ENCODE results near the gene DHX34. TPM values are rescaled to one million over a fixed set of nuclear protein-coding genes. Genes with fewer than 3 reads are reported as not detected.
A peak's percentile ranks its signal among the peaks of the same experiment; 100 is the strongest.
"Not testable (repeated sequence)": the region's sequence is repeated elsewhere in the genome, so short reads cannot be mapped to it uniquely, and the experiment has no call there.

Gene DHX34
- total RNA-seq, 1 donor from 2014 or later: 10.8 TPM

DNA sequence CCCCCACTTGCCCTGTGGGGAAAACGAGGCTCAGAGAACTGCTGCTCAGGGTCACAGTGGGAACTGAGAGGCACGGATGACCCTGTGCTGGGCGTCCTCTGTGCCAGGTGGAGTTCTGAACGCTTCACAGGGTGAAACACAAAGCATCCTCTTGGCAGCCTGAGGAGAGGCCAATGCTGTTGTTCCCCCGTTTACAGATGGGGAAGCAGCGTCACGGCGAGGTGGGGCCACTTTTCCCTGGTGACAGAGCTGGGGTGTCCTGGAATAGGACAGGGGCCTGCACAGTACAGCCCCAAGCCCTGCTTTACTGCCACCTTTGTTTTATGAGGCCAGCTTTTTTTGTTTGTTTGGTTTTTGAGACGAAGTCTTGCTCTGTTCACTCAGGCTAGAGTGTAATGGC is 22.1 kb downstream of the DHX34 start:
- no peak for DNase-seq

DNA sequence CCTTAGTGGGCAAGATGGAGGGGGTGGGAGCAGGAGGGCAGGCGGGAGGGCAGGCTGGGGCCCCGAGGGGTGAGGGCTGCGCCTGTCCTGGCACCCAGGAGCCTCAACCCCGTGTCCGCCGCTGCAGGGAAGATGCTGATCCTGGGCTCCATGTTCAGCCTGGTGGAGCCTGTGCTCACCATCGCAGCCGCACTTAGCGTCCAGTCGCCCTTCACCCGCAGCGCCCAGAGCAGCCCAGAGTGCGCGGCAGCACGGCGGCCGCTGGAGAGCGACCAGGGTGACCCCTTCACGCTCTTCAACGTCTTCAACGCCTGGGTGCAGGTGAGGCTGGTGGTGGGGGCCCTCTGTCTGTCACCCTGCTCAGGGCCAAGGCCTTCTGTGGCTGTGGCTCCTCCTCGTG is 23.5 kb downstream of the DHX34 start:
- DNase-seq: no peak

DNA sequence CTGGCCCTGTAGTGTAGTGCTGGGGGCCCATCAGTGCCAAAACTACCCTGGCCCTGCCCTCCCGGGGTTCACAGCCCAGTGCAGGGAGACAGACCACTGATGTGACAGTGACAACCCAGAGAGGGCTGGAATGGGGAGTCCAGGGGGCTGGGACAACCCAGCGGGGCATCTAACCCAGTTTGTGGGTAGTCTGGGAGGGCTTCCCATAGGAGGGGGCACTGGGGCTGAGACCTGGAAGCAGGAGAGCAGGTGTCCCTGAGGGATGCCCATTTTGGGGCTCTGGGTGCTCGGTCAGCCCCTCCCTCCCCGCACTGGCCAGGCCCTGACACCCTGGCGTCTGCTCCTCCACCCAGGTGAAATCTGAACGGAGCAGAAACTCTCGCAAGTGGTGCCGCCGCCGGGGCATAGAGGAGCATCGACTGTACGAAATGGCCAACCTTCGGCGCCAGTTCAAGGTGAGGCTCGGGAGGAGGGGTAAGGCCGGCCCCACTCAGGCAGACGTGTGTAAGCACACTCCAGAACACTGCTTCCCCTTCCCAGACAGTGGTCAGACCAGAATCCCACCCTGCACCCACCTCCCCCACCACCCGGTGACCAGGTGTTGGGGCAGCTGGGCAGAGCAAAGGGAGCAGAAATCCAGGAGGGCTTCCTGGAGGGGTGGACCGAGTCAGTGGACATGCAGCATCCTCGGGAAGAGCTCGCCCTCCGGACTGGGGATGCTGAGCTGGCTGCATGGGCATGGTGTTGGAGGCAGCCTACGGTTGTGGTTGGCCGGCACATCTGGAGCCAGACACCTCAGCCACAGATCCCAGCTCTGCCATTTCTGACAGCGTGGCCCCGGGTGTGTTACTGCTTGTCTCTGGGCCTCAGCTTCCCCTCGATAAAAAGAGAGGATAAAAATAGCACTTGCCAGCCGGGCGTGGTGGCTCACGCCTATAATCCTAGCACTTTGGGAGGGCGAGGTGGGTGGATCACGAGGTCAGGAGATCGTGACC is 24.4 kb downstream of the DHX34 start:
- DNase-seq: no peak

DNA sequence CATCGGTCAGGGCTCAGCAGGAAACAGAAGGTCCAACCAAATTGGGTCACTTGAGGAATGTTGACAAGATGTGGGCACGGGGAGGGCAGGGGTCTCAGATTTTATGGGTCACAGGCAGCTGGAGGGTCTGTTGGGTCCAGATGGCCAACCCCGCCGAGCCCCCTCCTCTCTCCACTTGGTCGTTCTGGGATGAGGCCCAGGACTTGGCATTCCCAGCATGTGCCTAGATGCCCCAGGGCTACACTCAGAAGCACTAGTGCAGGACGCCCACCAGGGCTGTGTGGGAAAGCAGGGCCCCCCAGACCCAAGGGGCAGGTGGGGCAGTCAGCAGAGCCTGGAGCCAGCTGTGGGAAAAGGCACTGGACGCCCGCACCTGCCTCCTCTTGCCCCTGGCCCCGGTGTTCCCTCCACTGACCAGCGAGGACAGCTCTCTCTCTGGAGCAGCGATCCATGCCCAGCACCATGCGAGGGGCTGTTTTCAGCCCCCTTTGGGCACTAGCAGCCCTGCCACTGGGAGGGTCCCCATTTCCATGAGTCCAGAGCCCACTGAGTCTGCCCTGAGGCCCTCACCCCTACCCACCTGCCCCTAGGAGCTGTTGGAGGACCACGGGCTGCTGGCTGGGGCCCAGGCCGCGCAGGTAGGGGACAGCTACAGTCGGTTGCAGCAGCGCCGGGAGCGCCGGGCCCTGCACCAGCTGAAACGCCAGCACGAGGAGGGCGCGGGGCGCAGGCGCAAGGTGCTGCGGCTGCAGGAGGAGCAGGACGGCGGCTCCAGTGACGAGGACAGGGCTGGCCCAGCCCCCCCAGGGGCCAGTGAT is 26.0 kb downstream of the DHX34 start:
- DNase-seq: no peak

DNA sequence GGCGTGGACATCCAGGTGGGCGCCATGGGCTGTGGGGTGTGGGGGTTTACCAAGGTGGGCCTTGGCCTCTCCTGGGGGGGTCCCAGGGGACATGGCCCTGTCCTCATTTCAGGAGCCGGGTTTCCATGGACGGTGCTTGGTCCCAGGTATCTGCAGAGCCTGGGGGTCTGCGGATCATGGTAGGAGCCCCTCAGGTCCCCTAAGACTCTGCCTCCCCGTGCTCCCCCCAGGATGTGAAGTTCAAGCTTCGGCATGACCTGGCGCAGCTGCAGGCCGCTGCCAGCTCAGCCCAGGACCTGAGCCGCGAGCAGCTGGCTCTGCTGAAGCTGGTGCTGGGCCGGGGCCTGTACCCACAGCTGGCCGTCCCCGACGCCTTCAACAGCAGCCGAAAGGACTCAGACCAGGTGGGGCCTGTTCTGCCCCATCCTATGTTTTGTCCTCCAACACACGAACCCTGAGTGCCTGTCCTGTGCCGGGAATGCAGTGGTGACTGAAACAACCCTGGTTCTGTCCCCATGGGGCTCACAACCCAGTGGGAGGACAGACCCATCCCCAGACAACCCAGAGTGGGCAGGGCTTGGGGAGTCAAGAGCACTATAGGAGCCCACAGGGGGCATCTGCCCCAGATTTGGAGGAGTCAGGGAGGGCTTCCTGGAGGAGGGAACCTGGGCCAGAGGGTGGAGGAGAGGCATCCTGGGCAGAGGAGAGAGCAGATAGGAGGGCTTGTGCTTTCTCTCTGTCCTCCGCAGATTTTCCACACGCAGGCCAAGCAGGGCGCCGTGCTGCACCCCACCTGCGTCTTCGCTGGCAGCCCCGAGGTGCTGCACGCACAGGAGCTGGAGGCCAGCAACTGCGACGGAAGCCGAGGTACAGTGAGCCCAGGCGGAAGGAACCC is 26.8 kb downstream of the DHX34 start:
- DNase-seq: no peak

DNA sequence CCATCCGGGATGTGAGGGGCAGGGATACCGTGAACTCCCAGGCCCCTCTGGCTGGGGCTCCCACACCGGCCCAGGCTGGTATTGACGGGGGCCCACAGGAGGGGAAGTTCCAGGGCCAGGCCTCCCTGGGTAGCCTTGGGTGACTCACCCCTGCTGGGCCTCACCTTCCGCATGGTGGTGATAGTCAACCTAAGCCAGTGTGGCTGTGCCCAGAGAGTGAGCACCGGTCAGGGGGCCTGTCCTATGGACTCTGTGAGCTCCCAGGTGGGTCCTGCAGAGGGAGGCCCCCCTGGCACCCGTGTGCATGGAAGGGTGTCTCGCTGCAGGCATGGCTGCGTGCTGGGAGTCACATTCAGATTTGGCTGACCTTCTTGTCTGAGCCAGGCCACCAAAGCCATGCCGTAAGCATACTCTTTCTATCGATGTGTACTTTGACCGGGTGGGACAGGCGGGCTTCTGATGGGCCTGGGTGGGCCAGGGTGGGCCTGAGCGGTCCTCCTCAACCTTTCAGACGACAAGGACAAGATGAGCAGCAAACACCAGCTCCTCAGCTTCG is 27.6 kb downstream of the DHX34 start:
- no peak for DNase-seq

DNA sequence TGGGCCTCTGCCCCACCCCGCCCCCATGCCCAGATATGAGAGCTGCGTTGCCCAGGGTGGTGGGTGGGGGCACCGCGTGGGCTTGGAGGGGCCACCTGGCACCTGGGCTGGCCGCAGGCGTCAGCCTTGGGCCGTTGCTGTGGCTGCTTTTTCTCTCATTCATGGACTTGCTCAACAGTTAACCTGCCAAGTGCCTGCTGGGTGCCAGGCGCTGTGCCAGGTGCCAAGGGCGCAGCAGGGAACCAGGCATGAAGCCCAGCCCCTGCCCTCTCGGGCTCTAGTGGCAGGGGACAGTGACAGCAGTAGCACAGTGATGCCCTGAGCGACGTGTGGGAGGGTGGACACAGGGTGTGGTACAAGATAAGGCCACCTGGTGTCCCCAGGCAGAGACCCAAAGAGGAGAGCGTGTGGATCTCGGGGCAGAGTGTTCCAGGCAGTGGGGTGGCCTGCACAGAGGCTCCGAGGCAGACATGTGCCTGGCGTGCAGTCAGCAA is 28.1 kb downstream of the DHX34 start:
- no peak for DNase-seq

DNA sequence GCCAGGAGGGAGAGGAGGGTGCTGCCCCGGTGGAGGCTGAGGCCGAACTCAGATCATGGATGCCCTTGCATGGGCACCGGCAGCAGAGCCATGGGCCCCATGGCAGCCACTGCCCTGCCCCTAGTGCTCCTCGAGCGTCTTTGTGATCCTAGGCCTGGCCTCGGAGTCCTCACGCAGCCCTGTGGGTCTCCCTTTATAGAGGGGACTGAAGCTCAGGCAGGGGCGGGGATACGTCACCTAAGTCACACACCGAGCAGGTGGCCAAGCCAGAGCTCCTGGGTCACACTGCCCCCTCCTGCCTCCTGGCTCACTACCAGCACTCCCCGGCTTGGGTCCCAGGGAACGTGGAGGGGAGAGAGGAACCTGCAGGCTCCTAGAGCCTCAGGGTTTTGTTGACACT is 28.7 kb downstream of the DHX34 start:
- DNase-seq: no peak

DNA sequence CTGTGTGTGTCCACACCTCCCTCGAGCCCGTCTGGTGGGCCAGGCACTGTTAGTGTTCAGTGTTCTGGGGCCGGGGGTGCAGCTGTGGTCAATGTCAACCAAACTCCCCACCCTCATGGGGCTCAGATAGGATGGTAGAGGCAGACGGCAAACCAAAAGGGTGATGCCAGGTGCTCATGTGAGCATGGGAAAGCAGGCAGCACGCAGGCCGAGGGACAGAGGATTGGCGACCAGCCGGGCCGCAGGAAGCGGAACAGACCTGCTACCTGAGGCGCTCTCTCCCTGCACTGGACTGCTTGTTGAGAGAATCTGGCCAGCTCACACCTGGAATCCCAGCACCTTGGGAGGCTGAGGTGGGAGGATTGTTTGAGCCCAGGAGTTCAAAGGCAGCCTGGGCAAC is 29.1 kb downstream of the DHX34 start:
- no peak for DNase-seq

DNA sequence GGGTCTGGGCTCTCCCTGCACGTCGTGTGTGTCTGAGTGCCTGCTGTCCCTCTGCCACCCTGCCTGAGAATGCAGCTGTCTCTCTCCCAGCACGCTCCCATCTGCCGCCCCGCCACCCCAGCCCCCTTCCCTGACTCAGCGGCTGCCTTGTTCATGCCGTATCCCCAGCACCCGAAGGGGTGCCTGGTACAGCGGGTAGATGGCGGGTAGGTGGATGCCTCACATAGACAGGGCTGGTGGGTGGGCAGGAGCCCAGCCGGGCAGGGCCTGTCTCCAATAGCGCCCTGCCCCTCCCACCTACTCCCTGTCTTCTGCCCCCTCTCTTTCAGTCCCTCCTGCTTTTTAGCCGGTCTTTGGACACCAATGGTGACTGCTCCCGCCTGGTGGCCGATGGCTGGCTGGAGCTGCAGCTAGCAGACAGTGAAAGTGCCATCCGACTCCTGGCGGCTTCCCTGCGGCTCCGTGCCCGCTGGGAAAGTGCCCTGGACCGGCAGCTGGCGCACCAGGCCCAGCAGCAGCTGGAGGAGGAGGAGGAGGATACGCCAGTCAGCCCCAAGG is 30.3 kb downstream of the DHX34 start:
- peak; percentile 79 for DNase-seq

DNA sequence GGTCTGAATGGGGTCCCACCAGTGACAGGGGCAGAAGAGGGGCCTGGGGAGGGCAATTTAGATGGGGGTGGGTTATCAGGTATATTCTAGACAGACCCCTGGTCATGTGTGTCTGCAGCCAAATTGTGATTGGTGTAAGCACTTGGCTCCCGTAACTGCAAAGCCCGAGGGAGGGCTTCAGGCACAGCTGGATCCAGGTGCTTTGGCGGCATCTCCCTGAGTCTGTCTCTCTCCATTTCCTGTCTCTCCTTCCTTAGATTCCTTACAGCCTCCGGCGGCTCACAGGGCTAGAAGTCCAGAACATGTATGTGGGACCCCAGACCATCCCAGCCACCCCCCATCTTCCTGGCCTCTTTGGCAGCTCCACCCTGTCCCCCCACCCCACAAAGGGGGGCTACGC is 31.4 kb downstream of the DHX34 start:
- DNase-seq: no peak

DNA sequence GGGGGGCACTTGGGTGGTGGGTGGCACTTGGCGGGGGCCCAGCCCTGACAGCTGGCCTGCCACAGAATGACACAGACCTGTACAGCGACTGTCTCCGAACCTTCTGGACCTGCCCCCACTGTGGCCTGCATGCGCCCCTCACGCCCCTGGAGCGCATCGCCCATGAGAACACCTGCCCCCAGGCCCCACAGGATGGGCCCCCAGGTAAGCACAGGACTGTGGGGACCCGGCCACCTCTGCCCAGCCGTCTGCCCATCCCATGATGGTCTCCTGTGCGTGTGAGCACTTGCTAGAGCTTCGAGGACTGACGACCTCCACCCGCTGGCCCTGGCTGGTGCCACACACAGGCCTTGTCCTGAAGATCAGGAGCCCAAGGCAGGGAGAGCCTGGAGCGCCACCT is 32.0 kb downstream of the DHX34 start:
- no peak for DNase-seq

DNA sequence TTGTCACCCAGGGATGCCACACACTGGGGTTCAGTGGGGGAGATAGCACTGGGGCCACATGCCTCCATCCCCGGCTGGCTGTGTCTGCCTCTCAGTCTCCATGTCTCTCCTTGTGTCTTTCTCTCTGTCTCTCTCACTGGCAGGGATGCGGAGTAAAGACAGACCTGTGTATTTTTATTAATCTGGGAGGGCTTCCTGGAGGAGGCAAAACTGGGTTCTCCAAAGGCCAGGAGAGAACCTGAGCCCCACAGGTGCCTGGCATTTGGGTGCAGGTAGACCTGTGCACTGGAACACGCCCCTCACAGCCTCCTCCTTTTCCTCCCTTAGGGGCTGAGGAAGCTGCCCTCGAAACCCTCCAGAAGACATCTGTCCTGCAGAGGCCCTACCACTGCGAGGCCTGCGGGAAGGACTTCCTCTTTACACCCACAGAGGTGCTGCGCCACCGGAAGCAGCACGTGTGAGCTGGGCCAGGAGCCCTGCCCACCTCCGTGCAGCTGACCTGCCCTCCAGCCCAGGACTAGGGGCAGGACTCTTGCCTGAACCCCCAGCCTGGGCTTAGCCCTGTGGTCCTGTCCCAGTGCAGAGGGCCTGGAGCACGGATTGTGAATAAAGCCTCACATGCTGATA is 32.7 kb downstream of the DHX34 start:
- no peak for DNase-seq

DNA sequence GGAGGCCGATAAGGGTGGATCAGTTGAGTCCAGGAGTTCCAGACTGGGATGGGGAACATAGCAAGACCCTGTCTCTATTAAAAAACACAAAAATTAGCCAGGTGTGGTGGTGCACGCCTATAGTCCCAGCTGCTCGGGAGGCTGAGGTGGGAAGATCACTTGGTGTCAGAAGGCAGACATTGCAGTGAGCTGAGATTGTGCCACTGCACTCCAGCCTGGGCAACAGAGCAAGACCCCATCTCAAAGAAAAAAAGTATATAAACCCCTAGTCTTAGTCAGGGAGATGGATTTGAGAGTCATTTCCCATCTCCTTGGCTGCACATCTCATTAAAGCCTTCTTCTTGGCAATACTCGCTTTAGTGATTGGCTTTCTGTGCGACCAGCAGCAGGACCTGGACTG is 34.8 kb downstream of the DHX34 start:
- not testable (repeated sequence) for DNase-seq

DNA sequence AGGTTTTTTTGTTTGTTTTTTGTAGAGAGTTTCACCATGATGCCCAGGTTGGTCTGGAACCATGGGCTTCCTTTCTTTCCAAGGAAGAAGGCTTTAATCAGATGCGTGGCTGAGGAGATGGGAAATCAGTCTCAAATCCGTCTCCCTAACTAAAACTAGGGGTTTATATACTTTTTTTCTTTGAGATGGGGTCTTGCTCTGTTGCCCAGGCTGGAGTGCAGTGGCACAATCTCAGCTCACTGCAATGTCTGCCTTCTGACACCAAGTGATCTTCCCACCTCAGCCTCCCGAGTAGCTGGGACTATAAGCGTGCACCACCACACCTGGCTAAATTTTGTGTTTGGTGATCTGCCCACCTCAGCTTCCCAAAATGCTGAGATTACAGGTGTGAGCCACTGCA is 35.4 kb downstream of the DHX34 start:
- not testable (repeated sequence) for DNase-seq

DNA sequence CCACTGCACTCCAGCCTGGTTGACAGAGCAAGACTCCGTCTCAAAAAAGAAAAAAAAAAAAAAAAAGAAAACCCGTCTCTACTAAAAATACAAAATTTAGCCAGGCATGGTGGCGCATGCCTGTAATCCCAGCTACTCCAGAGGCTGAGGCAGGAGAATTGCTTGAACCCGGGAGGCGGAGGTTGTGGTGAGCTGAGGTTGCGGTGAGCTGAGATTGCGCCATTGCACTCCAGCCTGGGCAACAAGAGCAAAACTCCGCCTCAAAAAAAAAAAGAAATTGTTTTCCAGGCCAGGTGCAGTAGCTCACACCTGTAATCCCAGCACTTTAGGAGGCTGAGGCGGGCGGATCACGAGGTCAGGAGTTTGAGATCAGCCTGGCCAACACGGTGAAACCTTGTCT is 37.5 kb downstream of the DHX34 start:
- DNase-seq: not testable (repeated sequence)

DNA sequence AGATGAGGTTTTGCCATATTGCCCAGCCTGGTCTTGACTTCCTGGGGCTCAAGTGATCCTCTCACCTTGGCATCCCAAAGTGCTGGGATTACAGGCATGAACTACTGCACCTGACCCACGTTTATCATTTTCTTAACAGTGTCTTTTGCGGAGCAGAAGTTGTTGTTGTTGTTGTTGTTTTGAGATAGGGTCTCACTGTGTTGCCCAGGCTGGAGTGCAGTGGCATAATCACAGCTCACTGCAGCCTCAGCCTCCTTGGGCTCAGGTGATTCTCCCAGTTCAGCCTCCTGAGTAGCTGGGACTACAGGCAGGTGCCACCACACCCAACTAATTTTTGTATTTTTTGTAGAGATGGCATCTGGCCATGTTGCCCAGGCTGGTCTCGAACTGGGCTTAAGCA is 38.5 kb downstream of the DHX34 start:
- DNase-seq: not testable (repeated sequence)

DNA sequence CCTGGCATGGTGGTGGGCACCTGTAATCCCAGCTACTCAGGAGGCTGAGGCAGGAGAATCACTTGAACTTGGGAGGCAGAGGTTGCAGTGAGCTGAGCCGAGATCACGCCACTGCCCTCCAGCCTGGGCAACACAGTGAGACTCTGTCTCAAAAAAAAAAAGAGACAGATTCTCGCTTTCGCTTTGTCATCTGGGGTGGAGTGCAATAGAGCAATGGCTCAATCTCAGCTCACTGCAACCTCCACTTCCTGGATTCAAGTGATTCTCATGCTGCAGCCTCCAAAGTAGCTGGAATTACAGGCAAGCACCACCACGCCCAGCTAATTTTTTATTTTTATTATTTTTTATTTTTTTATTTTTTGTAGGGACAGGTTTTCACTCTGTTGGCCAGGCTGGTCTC is 39.6 kb downstream of the DHX34 start:
- DNase-seq: not testable (repeated sequence)

DNA sequence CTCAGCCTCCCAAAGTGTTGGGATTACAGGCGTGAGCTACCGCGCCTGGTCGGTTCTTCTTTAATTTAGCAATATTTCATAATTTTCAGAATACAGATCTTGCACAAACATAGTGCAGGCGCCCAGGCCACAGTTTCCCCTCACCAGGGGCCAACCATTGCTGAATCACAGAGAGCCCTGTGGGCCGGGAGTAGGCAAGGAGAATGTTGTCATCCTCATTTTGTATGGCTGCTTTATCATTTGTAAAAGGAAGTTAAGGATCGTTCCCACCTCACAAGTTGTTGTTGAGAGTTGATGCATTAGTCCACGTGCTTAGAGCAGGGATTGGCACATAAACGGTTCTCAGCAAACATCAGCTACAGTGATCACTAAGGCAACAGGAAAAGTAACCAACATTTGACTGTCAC is 40.0 kb downstream of the DHX34 start:
- no peak for DNase-seq

DNA sequence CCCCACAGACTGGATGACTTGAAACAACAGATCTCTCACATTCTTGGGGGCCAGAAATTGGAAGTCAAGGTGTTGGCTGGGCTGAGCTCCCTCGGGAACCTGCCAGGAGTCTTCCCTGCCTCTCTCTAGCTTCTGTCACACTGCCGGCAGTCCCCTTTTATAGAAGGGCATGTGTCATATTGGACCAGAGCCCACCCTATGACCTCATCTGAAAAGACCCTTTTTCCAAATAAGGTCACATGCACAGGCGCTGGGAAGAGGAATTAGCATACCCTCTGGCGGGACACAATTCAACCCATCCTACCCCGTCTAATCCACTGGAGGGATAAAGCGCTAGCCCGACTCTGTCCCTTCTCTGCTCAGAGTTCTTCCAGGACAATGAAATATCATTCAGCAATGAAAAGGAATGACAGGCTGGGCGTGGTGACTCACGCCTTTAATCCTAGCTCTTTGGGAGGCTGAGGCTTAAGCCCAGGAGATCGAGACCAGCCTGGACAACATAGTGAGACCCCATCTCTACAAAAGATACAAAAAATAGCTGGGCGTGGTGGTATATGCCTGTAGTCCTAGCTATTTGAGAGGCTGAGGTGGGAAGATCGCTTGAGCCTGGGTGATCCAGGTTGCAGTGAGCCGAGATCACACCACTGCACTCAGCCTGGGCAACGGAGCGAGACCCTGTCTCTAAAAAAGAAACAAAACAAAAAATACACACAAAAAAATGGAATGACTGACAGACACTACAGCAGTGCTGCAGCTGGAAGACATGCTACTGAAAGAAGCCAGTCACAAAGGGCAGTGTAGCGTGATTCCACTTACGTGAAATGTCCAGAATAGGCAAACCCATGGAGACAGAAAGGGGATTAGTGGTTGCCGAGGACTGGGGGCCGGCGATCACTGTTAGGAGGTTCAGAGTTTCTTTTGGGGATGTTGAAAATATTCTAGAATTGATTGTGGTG is 41.7 kb downstream of the DHX34 start:
- DNase-seq: no peak

Measured in occipital lobe (tissue), 2 donors.